Measurements from ENCODE around the gene SH2D3A.
"Not testable (repeated sequence)": the region's sequence is repeated elsewhere in the genome, so short reads cannot be mapped to it uniquely, and the experiment has no call there.

Gene SH2D3A

GRCh38 chr19:6800991-6801484 lies 33.8 kb upstream of the SH2D3A start:
- peak; percentile 2 for DNase-seq (ENCODE audit: low read depth)
- in situ Hi-C loops (cut with HindIII; ENCODE audit: low sequenced_read_pairs) = no loop called here
- H3K4me3 ChIP-seq (ENCODE audit: low read depth, low read length) = no peak overlapping the region
- no peak for TF ChIP-seq CTCF (IDR thresholded peaks at IDR 0.05; ENCODE audit: low read depth, low read length, missing control alignments)

- in situ Hi-C loops (cut with HindIII; ENCODE audit: low sequenced_read_pairs); DNase-seq (ENCODE audit: low read depth); H3K4me3 ChIP-seq (ENCODE audit: low read depth, low read length): not testable (repeated sequence)
These were observed 33.0 kb upstream of the SH2D3A start for GRCh38 chr19:6800160-6800790.

GRCh38 chr19:6797646-6798045 lies 30.4 kb upstream of the SH2D3A start:
- DNase-seq (ENCODE audit: low read depth) = no peak
- H3K4me3 ChIP-seq (ENCODE audit: low read depth, low read length) = no peak overlapping the region
- in situ Hi-C loops (cut with HindIII; ENCODE audit: low sequenced_read_pairs) = no loop called here
- no peak for TF ChIP-seq CTCF (IDR thresholded peaks at IDR 0.05; ENCODE audit: low read depth, low read length, missing control alignments)

GRCh38 chr19:6796278-6796677 lies 29.0 kb upstream of the SH2D3A start:
- in situ Hi-C loops (cut with HindIII; ENCODE audit: low sequenced_read_pairs) = no loop called here
- no peak for TF ChIP-seq CTCF (IDR thresholded peaks at IDR 0.05; ENCODE audit: low read depth, low read length, missing control alignments)
- DNase-seq (ENCODE audit: low read depth) = no peak
- H3K4me3 ChIP-seq (ENCODE audit: low read depth, low read length) = no peak overlapping the region

GRCh38 chr19:6794686-6795431 lies 27.6 kb upstream of the SH2D3A start:
- H3K4me3 ChIP-seq (ENCODE audit: low read depth, low read length) = no peak overlapping the region
- in situ Hi-C loops (cut with HindIII; ENCODE audit: low sequenced_read_pairs) = no loop called here
- TF ChIP-seq CTCF (IDR thresholded peaks at IDR 0.05; ENCODE audit: low read depth, low read length, missing control alignments) = no peak
- no peak for DNase-seq (ENCODE audit: low read depth)

- in situ Hi-C loops (cut with HindIII; ENCODE audit: low sequenced_read_pairs) = no loop called here
- TF ChIP-seq CTCF (IDR thresholded peaks at IDR 0.05; ENCODE audit: low read depth, low read length, missing control alignments) = no peak
- H3K4me3 ChIP-seq (ENCODE audit: low read depth, low read length) = no peak overlapping the region
- no peak for DNase-seq (ENCODE audit: low read depth)
These were observed 26.7 kb upstream of the SH2D3A start for GRCh38 chr19:6793973-6794372.

GRCh38 chr19:6793411-6793810 lies 26.2 kb upstream of the SH2D3A start:
- TF ChIP-seq CTCF (IDR thresholded peaks at IDR 0.05; ENCODE audit: low read depth, low read length, missing control alignments) = no peak
- no peak for DNase-seq (ENCODE audit: low read depth)
- no peak overlapping the region for H3K4me3 ChIP-seq (ENCODE audit: low read depth, low read length)
- in situ Hi-C loops (cut with HindIII; ENCODE audit: low sequenced_read_pairs) = no loop called here
